GM12878 (cell line): ENCODE results near the gene LMTK2. TPM values are rescaled to one million over a fixed set of nuclear protein-coding genes. Genes with fewer than 3 reads are reported as not detected.

Source experiments
- ATAC-seq: fragments of 200-7000 bp; cut with Tn5 transposase; 3 replicates; pipeline ENCODE4 v1.9.1; 2020; ENCODE audit warnings: mild to moderate bottlenecking, moderate library complexity
- BruUV-seq: library from RNA; stranded (reverse); fragments of 400-500 nt; replicated peaks from 2 replicates; lab custom pipeline; 2021; lab: Mats Ljungman, UMichigan
- CTCF ChIA-PET: fragments of 300-600 bp; sonication (Branson Sonifier 250); formaldehyde crosslinking; extraction: SDS; loops from one replicate; lab custom pipeline; 2021; ENCODE audit warnings: inconsistent platforms; lab: Yijun Ruan, JAX
- POLR2A ChIA-PET: fragments of 350-600 bp; formaldehyde crosslinking; extraction: SDS; loops from one replicate; lab custom pipeline; 2021; ENCODE audit warnings: inconsistent platforms; lab: Charles Lee
- RAD21 ChIA-PET: fragments of 300-600 bp; sonication (Branson Sonifier 250); formaldehyde crosslinking; loops from one replicate; lab custom pipeline; 2023; ENCODE audit warnings: antibody characterized with exemption; ENCODE audit not compliant: unreplicated experiment; lab: Charles Lee
- SMC1A ChIA-PET: fragments of 300-600 bp; sonication (Branson Sonifier 250); formaldehyde crosslinking; loops from one replicate; lab custom pipeline; 2023; ENCODE audit not compliant: unreplicated experiment, uncharacterized antibody; lab: Charles Lee
- DNase-seq: peaks from one replicate; pipeline ENCODE4 v3.0.0-alpha.2; 2011; ENCODE audit warnings: low read depth, low spot score
- FAIRE-seq: peaks from 3 replicates; lab custom pipeline; 2011; peaks lifted over from hg19 to GRCh38; lab: Jason Lieb, UNC
- H2AFZ ChIP-seq: 2 replicates; pipeline ENCODE4 v1.6.0; 2011; ENCODE audit warnings: low read depth, low read length, control low read depth; ENCODE audit not compliant: control insufficient read depth
- H3K27ac ChIP-seq: 2 replicates; pipeline ENCODE4 v1.5.1; 2011; ENCODE audit warnings: control low read depth; ENCODE audit not compliant: control insufficient read depth, insufficient read depth
- H3K27me3 ChIP-seq, 2 experiments: replicated peaks in 1 of 2; 2 replicates each; pipeline versions ENCODE4 v1.6.0 to v1.6.1; 2011; ENCODE audit warnings: low read length in 1 of 2; ENCODE audit not compliant: control insufficient read depth in 2 of 2, insufficient read depth in 2 of 2
- H3K36me3 ChIP-seq, 2 experiments: 2 replicates each; pipeline ENCODE4 v1.5.1; 2011; ENCODE audit warnings: low read length in 1 of 2; ENCODE audit not compliant: control insufficient read depth in 2 of 2, insufficient read depth in 2 of 2
- H3K4me1 ChIP-seq: 2 replicates; pipeline ENCODE4 v1.6.1; 2011; ENCODE audit warnings: mild to moderate bottlenecking, low read length, moderate library complexity, mixed read lengths; ENCODE audit not compliant: control insufficient read depth, insufficient read depth
- H3K4me2 ChIP-seq: 2 replicates; pipeline ENCODE4 v1.6.0; 2011; ENCODE audit warnings: control low read depth; ENCODE audit not compliant: control insufficient read depth, insufficient read depth
- H3K4me3 ChIP-seq: fragments of 200-600 bp; sonication (generic); 2 replicates; pipeline ENCODE4 v1.5.1; 2016
- H3K79me2 ChIP-seq: 2 replicates; pipeline ENCODE4 v1.6.0; 2011; ENCODE audit warnings: low read length; ENCODE audit not compliant: control insufficient read depth, insufficient read depth
- H3K9ac ChIP-seq: 2 replicates; pipeline ENCODE4 v1.8.0; 2011; ENCODE audit warnings: low read length, control low read depth, mixed read lengths; ENCODE audit not compliant: control insufficient read depth, insufficient read depth
- H3K9me3 ChIP-seq: replicated peaks from 3 replicates; pipeline ENCODE4 v1.5.1; 2011; ENCODE audit warnings: mild to moderate bottlenecking, low read length; ENCODE audit not compliant: control insufficient read depth, insufficient read depth
- H4K20me1 ChIP-seq: 2 replicates; pipeline ENCODE4 v1.6.0; 2011; ENCODE audit not compliant: control insufficient read depth, insufficient read depth
- CEBPB ChIP-seq, 2 experiments: fragments of 150-350 bp in 1 of 2; IDR thresholded peaks; 2 replicates each; pipeline ENCODE4 v1.6.1; 2012 to 2014; ENCODE audit warnings: low read depth in 2 of 2, low read length in 2 of 2, borderline replicate concordance in 1 of 2, inconsistent platforms in 1 of 2
- KDM1A ChIP-seq: fragments of 200-600 bp; sonication (generic); IDR thresholded peaks from 2 replicates; pipeline ENCODE4 v1.6.1; 2016; ENCODE audit warnings: borderline replicate concordance
- MEF2B ChIP-seq: fragments of 450-650 bp; IDR thresholded peaks from 2 replicates; pipeline ENCODE4 v1.6.1; 2018; ENCODE audit warnings: mild to moderate bottlenecking, moderate library complexity; ENCODE audit not compliant: partially characterized antibody, poor library complexity, severe bottlenecking
- NFYB ChIP-seq: IDR thresholded peaks from 2 replicates; pipeline ENCODE4 v1.6.1; 2011; ENCODE audit warnings: low read depth, mild to moderate bottlenecking, low read length, improper control_type of control experiment, moderate library complexity; ENCODE audit not compliant: insufficient read depth
- POLR2AphosphoS5 ChIP-seq: IDR thresholded peaks from 2 replicates; pipeline ENCODE4 v1.6.1; 2011; ENCODE audit warnings: mild to moderate bottlenecking, low read length, inconsistent platforms
- SKIL ChIP-seq: fragments of 450-650 bp; IDR thresholded peaks from 2 replicates; pipeline ENCODE4 v1.6.1; 2017; ENCODE audit warnings: mild to moderate bottlenecking, low read depth, inconsistent platforms; ENCODE audit not compliant: poor library complexity, severe bottlenecking
- TCF3 ChIP-seq: IDR thresholded peaks from 2 replicates; pipeline ENCODE4 v1.6.1; 2012; ENCODE audit warnings: low read depth, mild to moderate bottlenecking, low read length, borderline replicate concordance; ENCODE audit not compliant: insufficient read depth
- WGBS: methylation state at CpG from one replicate; pipeline ENCODE4 v1.1.6; 2016; ENCODE audit warnings: low lambda C conversion rate; ENCODE audit not compliant: insufficient replicate concordance, insufficient coverage; ENCODE audit errors: missing lambda C conversion rate; 5-methylcytosine and 5-hydroxymethylcytosine counted together
- in situ Hi-C: fragments of 300-500 bp; cut with MboI; formaldehyde crosslinking; loops from 9 replicates; pipeline ENCODE4 v1.14.3; 2018; ENCODE audit warnings: mixed read lengths
- intact Hi-C: fragments of 100-400 bp; cut with micrococcal nuclease; formaldehyde crosslinking; loops from one replicate; pipeline ENCODE4 v1.14.2; 2022; ENCODE audit not compliant: unreplicated experiment
- polyA plus RNA-seq, 11 experiments: library from polyadenylated mRNA; depleted of rRNA in 4 of 11; unstranded in 6 of 11; stranded (reverse) in 5 of 11; fragments of >200 nt; fragmentation: Nextera tagmentation in 4 of 11; fragmentation: Illumina TruSeq in 1 of 11; extraction: Ambion mirVana in 4 of 11; extraction: Trizol in 1 of 11; gene quantifications; 1 replicate in 1 of 11; 2 replicates in 10 of 11; pipeline versions ENCODE4 v1.2.1 to v1.2.3, GENCODE V29; 2011 to 2016; ENCODE audit warnings: inconsistent platforms in 2 of 11, missing spikeins in 2 of 11, low read depth in 1 of 11
- total RNA-seq, 4 experiments: library from RNA; depleted of rRNA in 3 of 4; stranded (reverse); fragments of >200 nt in 3 of 4; fragmentation: Illumina TruSeq in 1 of 4; extraction: Trizol in 1 of 4; gene quantifications; 2 replicates each; pipeline versions ENCODE4 v1.2.1 to v1.2.3, GENCODE V29; 2013 to 2021

LMTK2 gene
- total and polyA plus RNA-seq, 10 of the 15 experiments (the other 5 are each of a cell fraction or from before 2014, with no cell fraction given), result 0.68 to 8.7 (median 4.6) TPM

GRCh38 chr7:98115746-98116525 lies 9.3 kb downstream of the LMTK2 start:
- H3K79me2 ChIP-seq, result no peaks in the 10 kb centered on the region; the same call in 1 of the 2 replicates
- BruUV-seq, result no TSS peak
- SMC1A ChIA-PET, result interaction anchor here (1.0 kb wide), 1 partner anchor 94 kb away, joined by 3 read pairs; no protein-coding TSS in a partner anchor
- no peaks in the 10 kb centered on the region for H3K4me1 ChIP-seq
- FAIRE-seq (no peak), DNase-seq (no peak), ATAC-seq (no peak)
- no peak overlapping the region for H2AFZ ChIP-seq
- H3K9ac ChIP-seq, result no peak overlapping the region
- no peaks in the 10 kb centered on the region; the same call in 1 of the 2 replicates for H4K20me1 ChIP-seq
- no peaks in the 10 kb centered on the region for H3K36me3 ChIP-seq
- no peak for TF ChIP-seq SKIL
- TF ChIP-seq KDM1A, result no peak
- no peak for TF ChIP-seq POLR2AphosphoS5
- no peak for TF ChIP-seq CEBPB (IDR thresholded peaks at IDR 0.05; ENCODE audit: borderline replicate concordance in 1 of 2, low read depth in 2 of 2, low read length in 2 of 2)
- no peak for TF ChIP-seq NFYB
- no peak for TF ChIP-seq MEF2B
- TF ChIP-seq TCF3, result no peak
- H3K27me3 ChIP-seq, result no peaks in the 10 kb centered on the region
- in situ Hi-C loops, result no loop called here
- no peak overlapping the region for H3K4me3 ChIP-seq
- 99% methylated on average over 10 of the region's 10 CpGs for whole genome bisulfite sequencing
- CTCF ChIA-PET, result interaction anchor here (1.4 kb wide), 1 partner anchor 10 kb away, joined by 3 read pairs; no protein-coding TSS in a partner anchor
- POLR2A ChIA-PET, result no interaction called here
- H3K27ac ChIP-seq, result no peak overlapping the region
- H3K9me3 ChIP-seq, result no peaks in the 10 kb centered on the region; the same call in 2 of the 3 replicates
- RAD21 ChIA-PET, result no interaction called here
- H3K4me2 ChIP-seq, result no peak overlapping the region
- intact Hi-C loops, result no loop called here
